NCI-H2107 (cell line): Measurements from ENCODE around the gene FBN3.

Experiments
- DNase-seq: peaks from one replicate; lab custom pipeline; 2025; lab: John Stamatoyannopoulos, UW

Gene FBN3

GRCh38 chr19:8148410-8149260 lies 757 bp downstream of the FBN3 start:
- DNase-seq: no peak

GRCh38 chr19:8148088-8148409 lies 1.3 kb downstream of the FBN3 start:
- DNase-seq: no peak

GRCh38 chr19:8147582-8147978 lies 1.8 kb downstream of the FBN3 start:
- DNase-seq: no peak

GRCh38 chr19:8146877-8147581 lies 2.4 kb downstream of the FBN3 start:
- DNase-seq: no peak

GRCh38 chr19:8144273-8144995 lies 5.0 kb downstream of the FBN3 start:
- DNase-seq: no peak

GRCh38 chr19:8143041-8143440 lies 6.4 kb downstream of the FBN3 start:
- DNase-seq: no peak

GRCh38 chr19:8142513-8142900 lies 6.9 kb downstream of the FBN3 start:
- DNase-seq: no peak

GRCh38 chr19:8141726-8142512 lies 7.5 kb downstream of the FBN3 start:
- no peak for DNase-seq

- DNase-seq: no peak
Observed at GRCh38 chr19:8138201-8138600, 11.2 kb downstream of the FBN3 start.

GRCh38 chr19:8137425-8137824 lies 12.0 kb downstream of the FBN3 start:
- no peak for DNase-seq

GRCh38 chr19:8135946-8136618 lies 13.3 kb downstream of the FBN3 start:
- DNase-seq: no peak

- no peak for DNase-seq
Observed at GRCh38 chr19:8132858-8133458, 16.4 kb downstream of the FBN3 start.

GRCh38 chr19:8131517-8131916 lies 17.9 kb downstream of the FBN3 start:
- DNase-seq: no peak

GRCh38 chr19:8129061-8129618 lies 20.3 kb downstream of the FBN3 start:
- DNase-seq: no peak

GRCh38 chr19:8128551-8128950 lies 20.8 kb downstream of the FBN3 start:
- DNase-seq: no peak

GRCh38 chr19:8127311-8127710 lies 22.1 kb downstream of the FBN3 start:
- DNase-seq: no peak

- no peak for DNase-seq
Observed at GRCh38 chr19:8126511-8126910, 22.9 kb downstream of the FBN3 start.

- DNase-seq: no peak
Observed at GRCh38 chr19:8126008-8126407, 23.4 kb downstream of the FBN3 start.

- DNase-seq: no peak
Observed at GRCh38 chr19:8123683-8124082, 25.7 kb downstream of the FBN3 start.

GRCh38 chr19:8120636-8121480 lies 28.5 kb downstream of the FBN3 start:
- DNase-seq: no peak
